HG02852 (cell line): ENCODE data around the gene ZNF473.
A peak's percentile ranks its signal among the peaks of the same experiment; 100 is the strongest.

Source experiments
- ATAC-seq: cut with Tn5 transposase; IDR thresholded peaks from one replicate; pipeline ENCODE4 v1.9.1; 2021; ENCODE audit warnings: mild to moderate bottlenecking, moderate library complexity; ENCODE audit not compliant: unreplicated experiment

ZNF473 gene

DNA sequence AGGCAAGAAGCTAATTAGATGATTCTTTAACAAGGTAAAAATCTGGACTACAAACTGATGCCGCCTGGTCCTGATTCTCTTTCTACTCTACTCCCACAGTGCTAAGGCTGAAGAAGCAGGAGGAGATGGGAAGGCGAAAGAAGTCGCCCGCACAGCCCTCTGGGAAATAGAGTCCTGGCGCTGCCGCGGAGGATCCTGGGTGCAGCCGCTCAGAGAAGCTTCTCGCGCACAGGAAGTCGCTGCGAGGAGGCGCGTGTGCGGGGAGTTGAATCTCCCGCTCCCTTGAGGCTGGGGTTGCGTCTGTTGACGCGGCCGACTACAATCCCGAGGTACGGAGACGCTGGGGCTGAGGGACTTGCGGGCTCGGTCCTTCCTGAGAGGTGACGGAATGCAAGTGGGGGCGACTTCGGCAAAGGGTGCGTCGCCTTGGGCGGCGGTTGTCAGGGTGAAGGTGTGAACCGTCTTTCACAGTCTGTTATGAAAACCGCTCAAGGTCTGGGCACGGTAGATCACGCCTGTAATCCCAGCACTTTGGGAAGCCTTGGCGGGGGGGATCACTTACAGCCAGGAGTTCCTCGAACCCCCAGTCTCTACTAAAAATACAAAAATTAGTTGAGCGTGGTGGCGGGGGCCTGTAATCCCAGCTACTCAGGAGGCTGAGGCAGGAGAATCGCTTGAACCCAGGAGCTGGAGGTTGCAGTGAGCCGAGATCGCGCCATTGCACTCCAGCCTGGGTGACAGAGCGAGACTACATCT is at the start of gene ZNF473:
Gene ZNF473, plus strand, starts transcription at position 212 of the 756 bp plus-strand sequence. CDS start 5,078 bp downstream, outside the sequence.
- ATAC-seq = peak; percentile 70

DNA sequence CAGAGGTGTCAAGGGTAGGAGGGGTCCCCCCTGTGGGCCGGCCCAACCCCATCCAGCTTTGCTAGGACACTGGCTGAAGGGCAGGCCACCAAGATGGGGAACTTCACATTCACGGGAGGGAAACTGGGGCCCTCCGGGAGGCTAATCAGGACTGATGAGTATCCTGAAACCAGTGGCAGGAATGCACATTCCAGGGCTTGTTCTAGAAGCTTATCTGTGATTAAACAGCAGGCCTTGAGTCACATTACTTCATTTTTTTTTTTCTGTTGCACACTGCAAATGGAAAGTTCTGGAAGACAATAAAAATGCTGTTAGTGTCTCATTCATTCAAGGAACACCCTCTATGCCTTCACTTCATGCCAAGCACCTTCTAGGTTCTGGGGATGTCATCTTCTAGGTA is 49.3 kb upstream of the ZNF473 start:
- ATAC-seq = no peak

DNA sequence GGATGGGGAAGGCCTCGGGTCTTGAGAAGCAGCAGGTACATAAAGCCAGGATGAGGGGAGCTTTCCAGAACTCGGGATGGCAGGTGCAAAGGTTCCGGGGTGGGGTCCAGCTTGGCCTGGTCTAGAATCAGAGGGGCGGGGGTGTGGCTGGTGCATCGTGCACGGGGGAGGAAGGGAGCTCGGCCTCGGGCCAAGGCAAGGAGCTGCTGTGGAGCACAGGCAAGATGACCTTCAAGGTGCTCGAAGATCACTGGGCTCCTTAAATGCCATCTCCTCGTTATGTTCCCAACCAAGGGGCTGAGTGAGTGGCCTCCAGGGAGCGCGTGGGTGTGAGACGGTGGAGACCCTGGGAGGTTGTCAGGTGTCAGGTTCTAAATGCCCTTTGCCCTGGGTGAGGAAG is 48.7 kb upstream of the ZNF473 start:
- ATAC-seq = no peak

DNA sequence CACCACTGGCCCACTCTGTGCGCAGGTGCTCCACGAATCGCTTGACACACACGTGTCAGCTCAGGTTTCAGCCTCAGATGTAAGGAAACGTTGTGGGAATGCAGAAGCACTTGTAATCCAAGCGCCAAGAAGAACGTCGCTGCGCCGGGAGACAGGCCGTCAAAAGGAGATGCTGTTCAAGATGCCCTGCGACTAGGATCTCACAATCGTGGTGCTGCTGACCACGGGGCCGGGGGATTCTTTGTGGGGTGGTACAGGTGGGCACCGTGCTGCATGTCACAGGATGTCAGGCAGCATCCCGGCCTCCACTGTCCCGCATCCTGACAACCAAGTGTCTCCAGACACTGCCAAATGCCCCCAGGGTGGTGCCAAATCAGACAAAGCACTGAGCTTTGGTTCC is 47.9 kb upstream of the ZNF473 start:
- ATAC-seq = no peak

DNA sequence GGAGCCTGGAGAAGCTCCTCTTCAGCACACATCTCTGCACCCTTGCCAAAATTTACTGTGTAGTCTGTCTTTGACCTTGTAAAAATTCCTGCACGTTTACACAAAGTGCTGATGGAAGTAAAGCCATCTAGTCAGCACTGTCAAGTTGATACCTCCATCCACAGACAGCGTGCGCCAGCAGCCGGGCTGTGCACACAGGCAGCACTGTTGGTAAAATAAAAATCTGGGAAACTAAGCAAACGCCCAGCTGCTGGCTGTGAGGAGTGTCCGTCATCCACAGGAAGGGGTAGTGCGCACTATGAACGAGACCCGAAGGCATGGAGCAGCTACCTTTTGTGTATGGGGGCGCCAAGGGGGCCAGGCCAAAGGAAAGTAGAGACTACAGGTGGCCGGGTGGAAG is 47.5 kb upstream of the ZNF473 start:
- ATAC-seq = no peak

DNA sequence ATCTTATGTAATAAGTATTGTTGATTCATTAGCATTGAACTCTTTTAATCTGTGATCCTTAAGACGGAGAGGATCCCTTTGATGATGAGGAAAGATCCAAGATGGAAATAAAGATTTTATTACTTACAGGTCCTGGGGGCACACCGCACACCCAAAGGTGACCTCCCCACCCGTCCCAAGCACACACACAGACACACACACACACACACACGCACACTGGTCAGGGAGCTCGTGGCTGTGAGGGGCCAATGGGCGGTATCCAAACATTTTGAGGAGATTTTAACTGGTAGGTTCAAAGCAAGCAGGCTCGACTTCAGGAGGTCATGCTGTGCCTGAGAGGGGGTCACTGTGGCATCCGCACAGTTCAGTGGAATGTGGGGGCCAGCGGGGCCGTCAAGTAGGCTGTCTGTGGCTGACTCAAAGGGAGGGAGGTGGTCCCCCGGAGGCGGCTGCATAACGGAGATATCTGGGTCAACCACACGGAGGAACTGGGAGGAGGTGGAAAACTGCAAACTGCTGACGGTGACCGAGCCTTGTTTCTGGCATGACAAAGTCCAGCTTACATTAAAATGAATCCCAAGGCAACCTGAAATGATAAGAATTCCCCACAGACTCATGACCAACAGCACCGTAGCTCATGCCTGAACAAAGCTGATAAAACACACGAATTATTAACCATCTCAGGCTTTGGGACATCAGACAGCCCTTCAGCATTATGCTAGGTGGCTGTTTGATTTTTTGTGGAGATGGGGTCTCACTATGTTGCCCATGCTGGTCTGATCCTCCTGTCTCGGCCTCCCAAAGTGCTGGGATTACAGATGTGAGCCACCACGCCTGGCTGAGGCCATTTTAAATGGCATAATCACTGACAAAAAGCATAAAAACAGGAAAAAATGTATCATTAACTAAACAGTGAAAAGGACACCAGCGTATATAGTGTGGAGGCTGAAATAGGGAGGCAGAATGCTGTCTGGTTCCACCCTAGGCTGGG is 43.9 kb upstream of the ZNF473 start:
- ATAC-seq = no peak

DNA sequence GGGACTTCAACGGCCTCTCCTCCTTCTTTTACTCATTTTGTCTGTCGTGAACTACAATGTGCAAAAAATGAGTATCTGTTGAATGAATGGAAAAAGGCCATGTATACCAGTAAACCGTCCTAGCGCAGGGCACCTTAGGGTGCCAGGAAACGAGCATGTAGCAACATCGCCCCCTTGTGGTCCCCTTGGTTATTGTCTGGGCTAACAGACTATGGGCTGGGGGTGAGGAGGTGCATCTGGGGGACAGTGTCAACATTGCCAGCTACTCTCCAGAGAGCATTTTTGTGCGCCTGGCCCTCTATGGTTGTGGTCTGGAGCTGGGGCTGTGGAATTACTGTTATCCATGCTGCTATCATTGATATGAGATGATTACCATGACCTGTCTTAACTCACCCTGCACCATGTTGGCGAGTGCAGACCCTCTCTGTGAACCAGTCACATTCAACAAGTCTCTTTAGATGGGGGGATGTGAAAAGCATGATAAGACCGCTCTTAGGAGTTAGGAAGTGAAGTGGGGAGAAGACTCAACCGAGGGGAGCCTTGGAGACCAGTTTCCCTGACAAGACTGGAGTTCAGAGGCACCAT is 42.1 kb upstream of the ZNF473 start:
- ATAC-seq = no peak

DNA sequence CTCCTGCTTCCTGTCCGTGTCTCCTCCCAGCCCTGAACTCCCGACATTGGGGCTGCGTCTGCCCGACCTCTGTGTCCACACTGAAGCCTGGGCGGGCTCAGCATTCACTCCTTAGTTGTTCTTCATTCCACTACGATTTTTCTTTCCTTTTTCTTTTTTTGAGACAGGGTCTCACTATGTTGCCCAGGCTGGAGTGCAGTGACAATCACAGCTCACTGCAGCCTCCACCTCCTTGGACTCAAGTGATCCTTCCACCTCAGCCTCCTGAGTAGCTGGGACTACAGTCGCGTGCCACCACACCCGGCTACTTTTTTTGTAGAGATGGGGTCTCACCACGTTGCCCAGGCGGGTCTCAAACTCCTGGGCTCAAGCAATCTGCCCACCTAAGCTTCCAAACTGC is 41.3 kb upstream of the ZNF473 start:
- ATAC-seq = no peak

DNA sequence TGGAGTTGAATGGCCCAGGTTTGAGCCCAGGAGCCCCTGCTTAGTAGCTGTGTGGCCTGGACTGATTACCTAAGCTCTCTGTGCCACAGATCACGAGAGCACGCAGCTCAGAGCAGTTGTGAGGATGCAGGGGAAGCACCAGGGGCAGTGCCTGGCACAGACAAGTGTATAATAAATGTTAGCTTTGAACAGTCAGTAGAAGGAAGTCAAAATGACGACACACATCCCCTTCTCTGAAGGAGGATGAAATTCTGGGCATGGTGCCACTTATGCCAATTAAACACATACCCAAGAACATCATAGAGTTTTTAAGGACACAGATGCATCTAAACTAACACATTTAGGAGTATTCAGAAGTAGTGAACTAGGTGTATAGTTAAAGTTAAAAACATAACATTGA is 39.9 kb upstream of the ZNF473 start:
- no peak for ATAC-seq

DNA sequence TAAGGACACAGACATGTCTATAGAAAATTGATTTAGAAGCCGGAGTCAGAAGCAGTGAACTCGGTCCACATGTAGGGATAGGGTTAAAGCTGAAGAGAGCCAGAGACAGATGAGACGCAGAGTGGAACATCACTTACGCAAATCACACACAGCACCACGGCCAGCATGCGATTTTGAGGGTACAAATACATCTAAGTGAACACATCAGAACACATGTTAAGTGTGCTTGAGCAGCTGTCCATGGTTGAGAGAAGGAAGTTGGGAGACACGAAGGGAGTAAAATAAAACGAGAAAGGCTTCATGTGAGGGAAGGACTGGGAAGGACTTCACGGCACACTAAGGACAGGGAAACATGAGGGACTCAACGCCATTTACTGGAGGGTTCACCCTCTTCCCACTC is 39.5 kb upstream of the ZNF473 start:
- ATAC-seq = no peak

DNA sequence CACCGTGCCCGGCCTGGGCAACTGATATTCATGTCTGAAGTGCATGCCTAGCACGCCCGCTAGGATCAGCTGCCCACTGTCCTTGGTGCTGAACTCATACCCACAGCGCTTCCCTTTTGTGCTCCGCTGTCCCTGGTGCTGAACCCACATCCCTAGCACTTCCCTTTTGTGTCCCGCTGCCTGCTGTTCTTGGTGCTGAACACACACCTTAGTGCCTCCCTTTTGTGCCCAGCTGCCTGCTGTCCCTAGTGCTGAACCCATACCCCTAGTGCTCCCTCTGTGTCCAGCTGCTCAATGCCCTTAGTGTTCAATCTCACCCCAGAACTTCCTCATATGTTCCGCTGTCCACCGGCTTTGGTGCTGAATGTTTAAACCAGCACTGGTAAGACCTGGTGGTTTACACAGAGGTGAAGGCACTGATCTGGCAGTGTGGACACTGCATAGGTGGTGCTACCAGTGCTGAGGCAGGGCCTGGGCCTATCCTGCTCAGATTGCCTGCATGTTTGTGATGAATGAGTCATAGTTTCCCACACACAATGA is 38.6 kb upstream of the ZNF473 start:
- no peak for ATAC-seq

DNA sequence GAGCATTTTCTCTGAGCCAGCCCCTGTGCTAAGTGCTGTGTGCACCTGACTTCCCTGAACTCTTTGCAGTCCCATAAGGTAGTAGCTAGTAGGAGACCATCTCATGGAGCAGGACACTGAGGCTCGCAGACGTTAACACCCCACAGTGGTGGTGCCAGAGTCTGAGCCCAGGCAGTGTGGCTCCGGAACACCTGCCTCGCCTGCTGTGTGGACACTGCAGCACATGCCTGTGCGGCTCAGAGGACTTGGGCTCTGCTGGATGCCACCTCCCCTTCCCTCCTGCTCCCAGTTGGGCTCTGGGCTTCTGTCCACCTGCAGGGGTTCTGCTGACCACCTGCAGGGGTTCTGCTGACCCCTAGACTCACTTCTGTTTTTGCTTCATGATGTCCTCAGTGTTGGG is 37.8 kb upstream of the ZNF473 start:
- ATAC-seq = no peak

DNA sequence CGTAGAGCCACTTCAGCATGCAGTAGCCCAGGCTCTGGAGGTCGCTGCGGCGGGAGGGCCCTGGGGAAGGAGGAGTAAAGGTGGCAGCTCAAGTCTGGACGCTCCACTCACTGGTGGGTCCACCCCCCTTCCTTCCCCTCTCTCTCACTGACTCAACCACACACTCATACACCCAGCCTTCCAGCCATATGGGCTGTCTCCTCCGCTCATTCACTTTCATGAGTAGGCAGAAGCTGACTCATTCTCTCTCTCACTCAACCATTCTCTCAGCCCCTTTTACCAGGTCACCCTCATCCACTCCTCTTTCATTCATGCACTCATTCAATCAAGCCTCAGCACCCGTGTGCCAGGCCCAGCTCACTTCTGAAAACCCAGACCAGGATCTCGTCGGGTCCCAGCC is 37.4 kb upstream of the ZNF473 start:
- no peak for ATAC-seq

DNA sequence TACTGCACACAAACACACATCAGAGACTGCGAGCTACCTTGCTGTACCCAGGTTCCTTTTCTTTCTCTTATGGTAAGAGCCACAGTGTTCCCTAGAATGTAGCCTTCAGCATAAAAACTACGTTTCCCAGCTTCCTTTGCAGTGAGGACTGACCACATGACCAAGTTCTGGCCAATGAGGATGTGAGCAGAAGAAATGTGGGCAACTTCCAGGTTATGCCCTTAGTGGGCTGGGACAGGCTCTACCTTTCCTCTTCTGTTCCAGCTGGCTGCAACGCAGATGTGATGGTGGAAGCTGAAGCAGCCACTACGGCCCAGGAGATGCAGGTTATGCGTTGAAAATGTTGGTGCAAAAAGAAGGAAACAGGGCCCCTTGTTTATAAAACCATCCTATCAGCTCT is 28.1 kb upstream of the ZNF473 start:
- ATAC-seq = no peak

DNA sequence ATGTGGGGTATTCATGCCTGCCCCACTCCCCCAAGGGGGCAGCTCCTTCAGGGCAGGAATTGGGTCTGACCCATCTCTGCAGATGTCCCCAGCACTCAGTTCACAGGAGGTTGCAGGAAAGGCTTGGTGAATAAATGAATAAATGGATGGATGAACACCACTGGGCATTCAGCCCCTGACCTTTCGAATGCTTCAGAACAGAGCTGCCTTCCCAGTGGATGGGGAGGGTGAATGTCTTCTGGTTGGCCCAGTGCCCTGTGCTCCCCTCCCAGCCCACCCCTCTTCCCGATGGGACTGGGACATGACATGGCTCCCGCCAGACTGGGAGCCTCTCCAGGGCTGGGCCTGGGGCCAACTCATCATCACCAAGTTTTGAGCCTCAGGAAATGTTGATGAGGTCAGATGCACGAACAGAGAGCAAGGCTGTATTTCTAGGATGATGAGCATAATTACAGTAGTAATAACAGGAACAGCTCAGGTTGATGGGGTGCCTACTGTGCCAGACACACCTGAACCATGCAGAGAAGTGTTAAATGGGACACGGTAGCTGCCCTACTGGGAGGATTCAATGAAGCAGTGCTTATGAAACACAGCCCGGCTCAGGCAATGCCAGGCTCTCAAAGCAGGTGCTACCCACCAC is 26.3 kb upstream of the ZNF473 start:
- ATAC-seq = no peak

DNA sequence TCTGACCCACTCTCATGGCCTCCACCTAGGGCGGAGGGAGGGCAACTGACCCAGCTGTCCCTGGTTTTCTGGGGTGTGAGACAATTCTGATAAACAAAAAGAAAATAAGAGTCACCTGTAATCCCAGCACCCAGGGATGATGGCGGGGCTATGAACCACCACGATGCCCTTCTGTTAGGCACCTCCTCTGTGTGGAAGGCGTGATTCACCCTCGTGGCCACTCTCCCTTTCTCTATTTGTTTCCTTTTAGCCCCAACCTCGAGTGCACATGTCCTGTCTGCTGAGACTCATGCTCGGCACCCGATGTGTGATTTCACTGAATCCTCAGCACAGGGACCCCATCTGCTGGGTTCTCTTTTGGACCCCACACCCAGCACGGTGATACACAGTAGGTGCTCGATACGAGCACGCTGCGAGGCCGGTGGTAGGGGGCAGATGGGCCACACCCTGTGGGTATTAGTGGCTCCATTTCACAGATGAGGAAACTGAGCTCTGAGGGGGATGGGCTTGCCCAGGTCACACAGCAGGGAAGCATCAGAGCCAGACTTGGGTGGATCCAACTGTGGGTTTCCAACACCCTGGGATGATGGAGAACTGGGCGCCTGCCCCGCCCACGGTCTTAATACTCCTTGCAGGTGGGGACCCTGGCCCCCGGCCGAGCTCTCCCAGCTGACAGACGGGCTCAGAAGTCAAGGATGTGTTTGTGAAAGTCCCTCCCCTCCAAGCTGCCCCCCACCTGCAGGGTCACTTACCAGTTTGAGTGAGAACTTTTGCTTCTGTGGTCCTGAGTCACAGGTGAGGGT is 25.6 kb upstream of the ZNF473 start:
- ATAC-seq = no peak

DNA sequence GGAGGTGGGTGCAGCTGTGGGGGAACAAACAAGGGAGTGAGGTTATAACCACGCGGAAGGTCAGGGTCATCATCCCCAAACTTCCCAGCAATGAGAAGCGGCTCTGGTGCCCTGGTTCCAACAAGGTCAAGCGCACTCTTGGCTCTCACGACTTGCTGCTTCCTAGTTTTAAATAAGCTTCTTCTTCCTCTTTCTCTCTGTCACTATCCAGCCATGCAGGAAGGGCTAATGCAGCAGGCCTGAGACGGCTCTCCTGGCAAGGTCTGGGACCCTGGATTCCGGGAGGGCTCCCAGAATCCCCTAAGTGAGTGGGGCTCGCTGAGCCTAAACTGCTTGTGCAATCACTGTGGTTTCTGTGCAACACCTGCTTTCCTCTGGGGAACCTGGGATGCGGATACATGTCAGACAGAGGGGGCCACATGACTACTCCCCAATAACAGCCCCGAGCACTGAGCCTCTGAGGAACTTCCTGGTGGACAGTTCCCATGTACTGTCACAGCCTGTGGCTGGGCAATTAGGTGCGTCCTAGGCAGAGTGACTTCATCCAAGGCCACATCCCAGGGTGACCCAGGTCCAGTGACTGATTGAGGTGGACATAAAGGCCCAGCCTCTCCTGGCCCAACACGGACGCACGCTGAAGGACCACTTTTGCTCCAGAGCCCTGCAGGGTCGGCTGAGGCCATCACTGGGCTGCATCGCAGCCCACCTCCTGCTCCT is 24.8 kb upstream of the ZNF473 start:
- no peak for ATAC-seq

DNA sequence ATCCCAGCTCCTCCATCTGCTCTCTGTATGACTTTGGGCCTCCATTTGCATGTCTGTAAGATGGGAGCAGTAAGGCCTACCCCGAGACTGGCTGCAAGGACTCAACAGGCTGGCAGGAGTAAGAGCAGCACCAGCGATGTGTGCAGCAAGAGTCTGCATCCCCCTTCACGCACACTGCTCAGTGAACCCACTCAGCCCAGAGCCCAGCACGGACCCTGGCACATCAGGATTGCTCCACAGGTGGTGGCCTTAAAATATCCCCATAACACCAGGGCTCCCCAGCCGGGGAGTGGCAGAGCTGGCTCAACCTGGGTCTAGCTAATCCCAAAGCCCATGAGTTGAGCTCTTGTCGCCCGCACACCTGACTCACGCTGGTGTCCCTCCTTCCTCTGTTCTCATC is 24.0 kb upstream of the ZNF473 start:
- no peak for ATAC-seq

DNA sequence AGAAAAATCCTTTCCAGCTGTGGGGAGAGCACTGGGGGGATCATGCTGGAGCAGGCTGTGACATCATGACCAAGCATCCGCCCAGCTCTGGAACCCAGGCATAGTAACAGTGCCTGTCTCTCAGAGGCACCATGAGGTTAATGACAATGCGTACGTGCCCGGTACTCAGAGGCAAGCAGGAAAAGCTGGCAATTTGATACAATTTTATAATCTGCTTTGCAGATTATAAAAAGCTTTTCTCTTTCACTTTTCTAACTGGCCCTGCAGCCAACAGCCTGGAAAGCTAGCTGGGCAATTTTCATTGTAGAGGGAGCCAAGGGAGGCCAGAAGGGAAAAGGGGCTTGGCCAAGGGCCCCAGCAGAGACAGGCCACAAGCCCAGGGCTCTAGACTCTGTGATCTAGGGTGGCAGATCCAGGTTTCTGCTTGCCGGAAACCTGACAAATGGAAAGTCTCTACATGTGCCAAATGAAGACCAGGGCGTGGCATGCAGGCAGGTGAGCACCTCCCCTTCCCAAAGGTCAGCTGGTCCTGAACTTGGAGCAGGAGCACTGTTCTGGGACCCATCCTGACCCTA is 23.3 kb upstream of the ZNF473 start:
- ATAC-seq = no peak
